Suprapubic skin (tissue), 4 donors: ENCODE data around the gene MOB4.

Experiments used
- EP300 ChIP-seq: sonication (generic); formaldehyde crosslinking; IDR thresholded peaks from one replicate; pipeline ENCODE4 v1.6.1; 2017; ENCODE audit warnings: antibody characterized with exemption
- POLR2A ChIP-seq, 2 donors: fragments of 450-650 bp; IDR thresholded peaks; one replicate each; pipeline ENCODE4 v1.6.1; 2017; ENCODE audit warnings: antibody characterized with exemption in 2 of 2, mild to moderate bottlenecking in 2 of 2, moderate library complexity in 2 of 2
- POLR2AphosphoS5 ChIP-seq, 3 donors: sonication (generic); formaldehyde crosslinking; IDR thresholded peaks; one replicate each; pipeline ENCODE4 v1.6.1; 2017; ENCODE audit warnings: antibody characterized with exemption in 3 of 3
- TF ChIP-seq, protein P1 (sequence below), 2 donors: fragments of 200-600 bp in 1 of 2; fragments of 450-650 bp in 1 of 2; sonication (generic) in 1 of 2; IDR thresholded peaks; one replicate each; pipeline ENCODE4 v1.5.1; 2016 to 2019; ENCODE audit warnings: antibody characterized with exemption in 2 of 2, mild to moderate bottlenecking in 1 of 2, moderate library complexity in 1 of 2

DNA sequence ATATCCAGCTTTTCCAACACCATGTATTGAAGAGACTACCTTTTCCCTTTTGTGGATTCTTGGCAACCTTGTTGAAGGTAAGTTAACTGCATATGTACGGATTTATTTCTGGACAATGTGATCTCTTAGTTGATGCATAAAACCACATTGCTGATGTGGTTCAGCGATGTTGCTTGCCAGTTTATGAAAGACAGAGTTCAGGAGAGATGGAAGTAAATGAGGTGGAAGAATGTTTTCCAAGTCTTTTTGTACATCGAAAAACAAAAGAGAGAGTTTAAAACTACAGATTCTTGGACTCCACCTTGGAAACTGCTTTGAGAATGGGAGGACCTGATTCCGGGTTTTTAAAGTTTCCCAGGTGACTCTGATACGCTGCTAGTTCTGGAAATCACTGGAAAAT is 43.8 kb downstream of the MOB4 start:
- TF ChIP-seq, protein P1, sequence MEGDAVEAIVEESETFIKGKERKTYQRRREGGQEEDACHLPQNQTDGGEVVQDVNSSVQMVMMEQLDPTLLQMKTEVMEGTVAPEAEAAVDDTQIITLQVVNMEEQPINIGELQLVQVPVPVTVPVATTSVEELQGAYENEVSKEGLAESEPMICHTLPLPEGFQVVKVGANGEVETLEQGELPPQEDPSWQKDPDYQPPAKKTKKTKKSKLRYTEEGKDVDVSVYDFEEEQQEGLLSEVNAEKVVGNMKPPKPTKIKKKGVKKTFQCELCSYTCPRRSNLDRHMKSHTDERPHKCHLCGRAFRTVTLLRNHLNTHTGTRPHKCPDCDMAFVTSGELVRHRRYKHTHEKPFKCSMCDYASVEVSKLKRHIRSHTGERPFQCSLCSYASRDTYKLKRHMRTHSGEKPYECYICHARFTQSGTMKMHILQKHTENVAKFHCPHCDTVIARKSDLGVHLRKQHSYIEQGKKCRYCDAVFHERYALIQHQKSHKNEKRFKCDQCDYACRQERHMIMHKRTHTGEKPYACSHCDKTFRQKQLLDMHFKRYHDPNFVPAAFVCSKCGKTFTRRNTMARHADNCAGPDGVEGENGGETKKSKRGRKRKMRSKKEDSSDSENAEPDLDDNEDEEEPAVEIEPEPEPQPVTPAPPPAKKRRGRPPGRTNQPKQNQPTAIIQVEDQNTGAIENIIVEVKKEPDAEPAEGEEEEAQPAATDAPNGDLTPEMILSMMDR (IDR thresholded peaks at IDR 0.05) = no peak
- TF ChIP-seq POLR2AphosphoS5 (IDR thresholded peaks at IDR 0.05) (no peak), POLR2A (IDR thresholded peaks at IDR 0.05) (no peak), EP300 (no peak)
